Esophagus squamous epithelium (tissue), 4 donors: ENCODE measurements around the gene HES4.

ENCODE experiments used
- POLR2A ChIP-seq, 4 donors: fragments of 450-650 bp; IDR thresholded peaks; one replicate each; pipeline ENCODE4 v1.6.1; 2017; ENCODE audit warnings: antibody characterized with exemption in 4 of 4, mild to moderate bottlenecking in 4 of 4, moderate library complexity in 3 of 4
- TF ChIP-seq, protein P1 (sequence below), 6 experiments: fragments of 450-650 bp in 4 of 6; fragments of 200-600 bp in 2 of 6; sonication (generic) in 2 of 6; IDR thresholded peaks; one replicate each; pipeline ENCODE4 v1.5.1; 2016 to 2019; ENCODE audit warnings: antibody characterized with exemption in 6 of 6, mild to moderate bottlenecking in 4 of 6, moderate library complexity in 4 of 6

DNA sequence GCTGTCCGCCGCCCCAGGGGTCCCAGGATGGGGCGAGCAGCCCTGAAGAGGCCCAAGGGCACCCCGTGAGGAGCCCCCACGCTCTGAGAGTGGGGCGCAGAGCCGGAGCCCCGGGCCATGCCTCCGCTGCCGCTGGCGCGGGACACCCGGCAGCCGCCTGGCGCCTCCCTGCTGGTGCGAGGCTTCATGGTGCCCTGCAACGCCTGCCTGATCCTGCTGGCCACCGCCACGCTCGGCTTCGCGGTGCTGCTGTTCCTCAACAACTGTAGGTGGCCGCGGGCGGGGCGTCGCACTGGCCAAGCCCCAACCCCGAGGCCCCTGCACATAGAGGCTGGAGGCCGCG is 34.5 kb upstream of the HES4 start:
- TF ChIP-seq, protein P1, sequence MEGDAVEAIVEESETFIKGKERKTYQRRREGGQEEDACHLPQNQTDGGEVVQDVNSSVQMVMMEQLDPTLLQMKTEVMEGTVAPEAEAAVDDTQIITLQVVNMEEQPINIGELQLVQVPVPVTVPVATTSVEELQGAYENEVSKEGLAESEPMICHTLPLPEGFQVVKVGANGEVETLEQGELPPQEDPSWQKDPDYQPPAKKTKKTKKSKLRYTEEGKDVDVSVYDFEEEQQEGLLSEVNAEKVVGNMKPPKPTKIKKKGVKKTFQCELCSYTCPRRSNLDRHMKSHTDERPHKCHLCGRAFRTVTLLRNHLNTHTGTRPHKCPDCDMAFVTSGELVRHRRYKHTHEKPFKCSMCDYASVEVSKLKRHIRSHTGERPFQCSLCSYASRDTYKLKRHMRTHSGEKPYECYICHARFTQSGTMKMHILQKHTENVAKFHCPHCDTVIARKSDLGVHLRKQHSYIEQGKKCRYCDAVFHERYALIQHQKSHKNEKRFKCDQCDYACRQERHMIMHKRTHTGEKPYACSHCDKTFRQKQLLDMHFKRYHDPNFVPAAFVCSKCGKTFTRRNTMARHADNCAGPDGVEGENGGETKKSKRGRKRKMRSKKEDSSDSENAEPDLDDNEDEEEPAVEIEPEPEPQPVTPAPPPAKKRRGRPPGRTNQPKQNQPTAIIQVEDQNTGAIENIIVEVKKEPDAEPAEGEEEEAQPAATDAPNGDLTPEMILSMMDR (IDR thresholded peaks at IDR 0.05) = no peak
- no peak for TF ChIP-seq POLR2A (IDR thresholded peaks at IDR 0.05)
